A549 treated with ZK216348 at 1 μM for 4 hours (cell line): ENCODE measurements around the gene TMEM31. TPM values are rescaled to one million over a fixed set of nuclear protein-coding genes. Genes with fewer than 3 reads are reported as not detected.

Experiments
- total RNA-seq: library from RNA; stranded (reverse); fragments of 200-300 nt; extraction: Qiagen RNA extraction; gene quantifications from 5 replicates; pipeline ENCODE4 v1.2.3, GENCODE V29; 2022; ENCODE audit warnings: low read depth

TMEM31 gene, protein sequence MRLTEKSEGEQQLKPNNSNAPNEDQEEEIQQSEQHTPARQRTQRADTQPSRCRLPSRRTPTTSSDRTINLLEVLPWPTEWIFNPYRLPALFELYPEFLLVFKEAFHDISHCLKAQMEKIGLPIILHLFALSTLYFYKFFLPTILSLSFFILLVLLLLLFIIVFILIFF
- total RNA-seq = 0.40 TPM in 1 of 5 replicates, not detected in the others

DNA sequence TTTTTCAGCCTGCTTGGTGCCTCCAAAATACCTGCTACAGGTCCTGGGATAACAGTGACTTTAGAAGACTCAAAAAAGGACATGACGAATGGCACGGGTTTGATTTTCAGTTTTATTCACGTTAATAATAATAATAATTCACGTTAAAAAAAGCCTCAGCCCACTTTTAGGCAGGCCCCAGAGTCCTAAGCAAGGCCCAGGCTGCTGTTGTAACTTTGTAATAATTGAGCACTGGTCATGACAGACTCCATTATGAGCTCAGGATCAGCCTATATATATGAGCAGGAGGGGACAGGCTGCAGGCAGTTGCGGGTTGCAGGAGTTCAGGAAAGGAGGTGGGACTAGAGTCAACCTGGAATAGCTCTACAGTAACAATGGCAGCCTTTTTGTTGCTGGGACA lies at the start of gene TMEM31:
Gene TMEM31, plus strand, starts transcription at position 301 of the 400 bp plus-strand sequence. CDS start 1,350 bp downstream, outside the sequence.

DNA sequence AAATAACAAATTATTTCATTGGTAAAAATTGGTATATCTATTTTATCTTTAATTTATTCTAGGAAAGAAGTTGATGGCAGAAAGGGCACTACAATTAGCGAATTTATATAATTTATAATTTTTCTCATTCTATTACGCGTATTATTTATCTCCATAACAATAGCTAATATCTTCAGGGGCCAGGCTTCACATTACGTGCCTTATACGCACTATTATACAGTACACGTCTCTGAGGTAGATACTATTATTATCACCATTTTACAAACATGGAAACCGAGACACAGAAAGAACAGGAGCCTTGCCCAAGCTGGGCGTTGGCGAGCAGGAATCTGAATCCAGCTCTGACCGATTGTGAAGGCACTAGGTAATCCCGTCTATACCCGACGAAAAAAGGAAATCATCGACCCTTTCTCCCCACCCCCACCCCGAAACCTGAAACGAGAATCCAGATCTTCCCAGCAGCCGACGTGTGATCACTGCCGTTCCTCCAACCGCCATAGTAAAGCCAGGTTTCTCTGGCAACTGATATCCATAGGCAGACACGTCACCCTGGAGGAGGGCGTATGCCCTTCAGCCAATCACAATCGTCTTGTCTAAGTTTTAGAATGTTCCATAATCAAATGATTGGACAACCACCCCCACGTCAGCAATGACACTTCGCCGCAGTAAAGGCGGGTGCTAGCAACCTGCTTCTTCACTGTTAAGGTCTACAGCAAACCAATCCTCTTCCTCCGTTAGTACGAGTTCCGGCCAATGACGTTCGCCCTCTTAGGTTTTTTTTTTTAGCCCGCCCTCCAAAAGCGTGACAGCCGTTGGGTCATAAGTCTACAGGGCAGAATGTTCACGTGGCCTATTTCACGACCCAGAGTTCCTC lies 24.3 kb upstream of the TMEM31 start, which contains the start of gene MORF4L2:
Gene MORF4L2, minus strand, starts transcription at position 501 of the 874 bp plus-strand sequence. CDS start 9,672 bp downstream, outside the sequence.

Other genes with a start within 250 kb of the TMEM31 start
- not detected in 5 replicates for gene RAB40A, start 191.4 kb upstream of the TMEM31 start, total RNA-seq
- 111 to 197 TPM (median 124 TPM) in 5 replicates for gene TCEAL4, start 125.4 kb upstream of the TMEM31 start, total RNA-seq
- gene TCEAL3, start 102.9 kb upstream of the TMEM31 start, total RNA-seq = 18.6 to 26.2 TPM (median 19.2 TPM) in 5 replicates
- gene TCEAL1, start 81.9 kb upstream of the TMEM31 start, total RNA-seq = 29.9 to 53.9 TPM (median 36.2 TPM) in 5 replicates
- 473 to 1,143 TPM (median 493 TPM) in 5 replicates for gene MORF4L2, start 24.2 kb upstream of the TMEM31 start, total RNA-seq
- not detected in 5 replicates for gene PLP1, start 65.9 kb downstream of the TMEM31 start, total RNA-seq
- 0.04 TPM in 1 of 5 replicates, not detected in the others for gene RAB9B, start 121.3 kb downstream of the TMEM31 start, total RNA-seq